GM06990 (cell line): ENCODE measurements around the gene DYSF.

Experiments
- DNase-seq: peaks from one replicate; pipeline ENCODE4 v3.0.0-alpha.2; 2011; ENCODE audit not compliant: insufficient read length; ENCODE audit errors: extremely low read depth
- H3K27me3 ChIP-seq: replicated peaks from 2 replicates; pipeline ENCODE4 v1.6.0; 2011; ENCODE audit warnings: low read length; ENCODE audit not compliant: control insufficient read depth, insufficient read depth
- H3K36me3 ChIP-seq: 2 replicates; pipeline ENCODE4 v1.5.1; 2011; ENCODE audit warnings: low read length; ENCODE audit not compliant: control insufficient read depth, insufficient read depth
- H3K4me3 ChIP-seq: replicated peaks from 2 replicates; pipeline ENCODE4 v1.5.1; 2011; ENCODE audit warnings: low read depth, mild to moderate bottlenecking, control low read depth, low read length
- TF ChIP-seq, protein P1 (sequence below): IDR thresholded peaks from 2 replicates; pipeline ENCODE4 v1.5.1; 2011; ENCODE audit warnings: low read length, control low read depth, mild to moderate bottlenecking, inconsistent platforms; ENCODE audit not compliant: insufficient read depth, poor library complexity, severe bottlenecking

Gene DYSF

DNA sequence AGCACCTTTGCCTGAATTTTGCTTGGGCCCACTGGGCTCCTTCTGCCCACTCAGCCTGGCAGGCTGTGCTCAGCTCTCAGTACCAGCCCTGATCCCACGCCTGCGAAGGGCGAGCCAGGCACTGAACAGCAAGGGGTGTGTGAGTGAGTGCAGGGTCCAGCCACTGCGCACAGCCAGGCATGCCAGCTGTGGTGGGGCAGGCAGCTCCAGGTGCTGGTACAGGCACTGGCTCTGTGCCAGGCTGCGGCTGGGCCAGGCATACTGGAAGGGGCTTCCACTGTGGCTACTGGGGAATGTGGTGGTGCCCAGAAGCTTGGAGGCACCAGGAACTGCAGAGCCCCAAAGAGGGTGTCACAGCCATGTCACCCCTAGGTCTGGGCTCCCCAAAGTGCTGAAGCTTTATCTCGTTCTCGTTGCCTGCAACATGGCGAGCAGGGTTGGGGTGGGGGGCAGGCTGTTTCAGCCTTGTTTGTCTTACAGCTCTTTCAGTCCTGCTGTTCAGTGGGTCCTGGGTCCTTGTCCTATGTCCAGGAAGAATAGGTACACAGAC lies 8.8 kb downstream of the DYSF start:
- peaks cover 1% of the 10 kb centered on the region; the same call in 1 of the 2 replicates for H3K27me3 ChIP-seq
- no peaks in the 10 kb centered on the region for H3K36me3 ChIP-seq

DNA sequence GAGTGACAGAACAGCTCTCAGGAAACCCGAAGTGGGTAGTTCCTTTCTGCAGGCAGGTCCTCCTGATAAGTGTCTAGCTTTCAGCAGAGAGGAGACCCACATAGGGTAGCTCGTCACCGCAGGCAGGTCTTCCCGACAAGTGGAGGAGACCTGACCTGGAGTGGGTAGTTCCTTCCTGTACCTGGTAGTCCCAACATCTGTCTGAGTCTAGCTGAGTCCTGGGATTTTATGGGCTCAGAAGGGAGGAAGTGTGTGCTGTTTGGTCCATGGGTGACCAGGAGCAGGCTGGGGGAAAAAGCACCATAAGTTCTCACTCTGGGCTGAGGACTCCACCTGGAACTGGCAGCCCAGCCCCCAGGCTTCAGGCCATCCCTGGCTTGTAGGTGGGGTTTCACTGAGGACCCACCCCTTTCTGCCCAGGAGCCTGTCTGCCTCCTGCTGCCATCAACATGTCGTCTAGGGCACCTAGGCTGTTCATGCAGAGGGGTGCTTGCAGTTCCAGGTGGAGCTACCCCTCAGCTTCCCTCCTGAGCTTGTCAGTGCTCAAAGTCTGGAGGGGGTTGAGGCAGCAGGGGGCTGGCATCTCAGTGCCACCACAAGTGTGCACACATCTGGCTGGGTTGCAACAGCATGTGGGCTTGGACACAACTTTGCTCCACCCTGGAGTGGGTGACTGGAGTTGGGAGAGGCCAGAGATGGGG lies 9.4 kb downstream of the DYSF start:
- no peaks in the 10 kb centered on the region for H3K36me3 ChIP-seq
- H3K4me3 ChIP-seq, result no peak overlapping the region
- no peak for DNase-seq
- TF ChIP-seq, protein P1, sequence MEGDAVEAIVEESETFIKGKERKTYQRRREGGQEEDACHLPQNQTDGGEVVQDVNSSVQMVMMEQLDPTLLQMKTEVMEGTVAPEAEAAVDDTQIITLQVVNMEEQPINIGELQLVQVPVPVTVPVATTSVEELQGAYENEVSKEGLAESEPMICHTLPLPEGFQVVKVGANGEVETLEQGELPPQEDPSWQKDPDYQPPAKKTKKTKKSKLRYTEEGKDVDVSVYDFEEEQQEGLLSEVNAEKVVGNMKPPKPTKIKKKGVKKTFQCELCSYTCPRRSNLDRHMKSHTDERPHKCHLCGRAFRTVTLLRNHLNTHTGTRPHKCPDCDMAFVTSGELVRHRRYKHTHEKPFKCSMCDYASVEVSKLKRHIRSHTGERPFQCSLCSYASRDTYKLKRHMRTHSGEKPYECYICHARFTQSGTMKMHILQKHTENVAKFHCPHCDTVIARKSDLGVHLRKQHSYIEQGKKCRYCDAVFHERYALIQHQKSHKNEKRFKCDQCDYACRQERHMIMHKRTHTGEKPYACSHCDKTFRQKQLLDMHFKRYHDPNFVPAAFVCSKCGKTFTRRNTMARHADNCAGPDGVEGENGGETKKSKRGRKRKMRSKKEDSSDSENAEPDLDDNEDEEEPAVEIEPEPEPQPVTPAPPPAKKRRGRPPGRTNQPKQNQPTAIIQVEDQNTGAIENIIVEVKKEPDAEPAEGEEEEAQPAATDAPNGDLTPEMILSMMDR, result no peak
- H3K27me3 ChIP-seq, result peaks cover 1% of the 10 kb centered on the region; the same call in 1 of the 2 replicates

More for the DNA sequence above, 8.8 kb downstream of the DYSF start:
- no peak for DNase-seq
- no peak overlapping the region for H3K4me3 ChIP-seq
- TF ChIP-seq, protein P1, result no peak

DNA sequence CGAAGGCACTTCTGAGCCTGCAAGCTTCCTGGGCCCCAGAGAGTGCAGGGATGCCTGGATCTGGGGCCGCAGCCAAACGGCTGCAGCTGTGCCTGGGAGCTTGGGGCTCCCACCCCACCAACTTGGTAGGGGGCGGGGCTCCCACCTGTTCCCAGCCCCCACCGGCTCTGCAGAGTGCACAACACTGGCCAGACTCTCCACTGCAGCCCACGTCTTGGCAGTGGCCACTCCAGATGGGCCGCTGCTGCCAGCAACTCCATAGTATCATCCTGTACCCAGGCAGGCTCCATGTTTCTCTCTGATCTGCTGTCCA lies 9.9 kb downstream of the DYSF start:
- DNase-seq, result no peak
- Histone ChIP-seq H3K4me3 (no peak overlapping the region), H3K27me3 (peaks cover 4% of the 10 kb centered on the region), H3K36me3 (no peaks in the 10 kb centered on the region)
- TF ChIP-seq, protein P1, result no peak

DNA sequence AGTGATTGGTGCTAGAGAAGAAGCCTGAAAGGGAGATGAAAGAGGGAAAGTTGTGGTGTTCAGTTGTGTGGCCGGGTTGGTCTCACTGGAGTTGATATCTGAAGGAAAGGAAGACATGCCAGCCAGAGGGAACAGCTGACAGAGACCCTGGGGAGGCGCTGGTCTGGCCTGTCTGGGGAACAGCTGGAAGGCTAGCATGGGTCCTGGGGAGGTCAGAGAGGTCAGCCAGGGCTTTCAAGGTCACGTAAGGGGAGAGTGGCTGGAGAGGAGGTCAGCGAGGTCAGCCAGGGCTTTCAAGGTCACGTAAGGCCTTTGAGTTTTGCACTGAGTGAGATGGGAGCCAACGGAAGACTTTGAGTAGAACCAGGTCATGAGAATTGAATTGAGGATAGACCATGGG lies 11.0 kb downstream of the DYSF start:
- DNase-seq, result no peak
- no peak overlapping the region for H3K4me3 ChIP-seq
- H3K36me3 ChIP-seq, result no peaks in the 10 kb centered on the region
- peaks cover 4% of the 10 kb centered on the region for H3K27me3 ChIP-seq
- TF ChIP-seq, protein P1, result no peak

DNA sequence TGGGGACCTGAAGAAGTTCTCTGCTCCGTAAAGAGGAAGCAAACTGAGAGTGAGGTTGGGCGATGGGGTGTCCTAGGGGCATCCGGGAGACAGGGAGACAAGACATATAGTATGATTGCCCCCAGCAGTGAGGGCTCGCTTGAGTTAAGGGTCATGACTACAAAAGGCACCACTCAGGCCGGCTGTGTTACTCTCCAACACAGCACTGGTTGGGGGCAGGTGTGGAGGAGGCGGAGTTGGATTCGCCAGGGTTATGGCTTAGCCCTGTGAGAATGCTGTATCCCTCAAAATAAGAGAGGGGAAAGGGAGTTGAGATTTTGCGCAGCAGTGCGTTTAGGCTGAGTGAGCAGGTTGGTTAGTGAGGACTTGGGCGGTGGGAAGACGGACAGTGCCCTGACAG lies 12.0 kb downstream of the DYSF start:
- TF ChIP-seq, protein P1, result no peak
- H3K27me3 ChIP-seq, result peaks cover 4% of the 10 kb centered on the region
- DNase-seq, result no peak
- no peaks in the 10 kb centered on the region for H3K36me3 ChIP-seq
- no peak overlapping the region for H3K4me3 ChIP-seq
